ENCODE data around the gene OR4M1. TPM values are rescaled to one million over a fixed set of nuclear protein-coding genes. Genes with fewer than 3 reads are reported as not detected.
"Not testable (repeated sequence)": the region's sequence is repeated elsewhere in the genome, so short reads cannot be mapped to it uniquely, and the experiment has no call there.

The OR4M1 gene
- total RNA-seq, 1 experiment from 2014 or later: not detected

DNA sequence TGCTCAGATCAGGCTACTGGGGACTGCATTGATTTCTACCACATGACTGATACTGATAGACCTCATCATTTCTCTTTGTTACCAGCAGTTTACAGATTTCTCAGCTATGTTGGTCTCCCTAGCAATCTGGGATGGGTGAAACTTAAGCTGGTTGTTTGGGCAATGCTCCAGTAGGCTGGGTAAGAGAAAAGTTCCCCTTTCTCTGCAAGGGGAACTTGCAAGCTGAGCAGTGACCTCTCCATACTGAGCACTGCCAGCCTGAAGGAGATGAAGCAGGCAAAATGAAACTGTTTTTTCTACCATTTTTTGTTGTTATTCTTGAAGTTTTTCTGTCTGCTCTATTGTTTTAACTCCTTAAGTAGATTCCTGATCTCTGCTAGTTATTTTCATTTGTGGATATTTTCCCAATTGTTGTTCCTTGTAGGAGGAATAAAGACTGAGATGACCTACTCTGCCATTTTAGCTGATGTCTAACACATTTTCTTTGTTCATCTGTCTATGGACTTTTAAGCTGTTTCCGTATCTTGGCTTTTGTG is 1.3 kb upstream of the OR4M1 start:
- ChIA-PET POLR2A (ENCODE audit: unreplicated experiment) (no interaction called here), CTCF (no interaction called here)
- Histone ChIP-seq H3K4me3 (no peak overlapping the region), H3K79me2 (ENCODE audit: low read depth) (no peaks in the 10 kb centered on the region), H3K27me3 (ENCODE audit: insufficient read depth, low read depth) (no peaks in the 10 kb centered on the region), H4K20me1 (ENCODE audit: insufficient read depth) (no peaks in the 10 kb centered on the region), H3K9me3 (ENCODE audit: insufficient read depth, low read depth) (no peaks in the 10 kb centered on the region), H3K9me2 (ENCODE audit: insufficient read depth) (no peaks in the 10 kb centered on the region), H3K27ac (no peak overlapping the region), H3K4me1 (replicated peaks; ENCODE audit: insufficient read depth) (no peaks in the 10 kb centered on the region), H3K4me2 (no peak overlapping the region), H2AFZ (no peak overlapping the region), H3K36me3 (ENCODE audit: low read depth) (no peaks in the 10 kb centered on the region), H3F3A (ENCODE audit: insufficient read depth, low read depth) (no peaks in the 10 kb centered on the region)
- intact Hi-C loops (cut with micrococcal nuclease; ENCODE audit: unreplicated experiment): no loop called here
- DNase-seq: no peak
- no peak for TF ChIP-seq EZH2 (IDR thresholded peaks at IDR 0.05; ENCODE audit: low read depth)
- TF ChIP-seq, protein P1, sequence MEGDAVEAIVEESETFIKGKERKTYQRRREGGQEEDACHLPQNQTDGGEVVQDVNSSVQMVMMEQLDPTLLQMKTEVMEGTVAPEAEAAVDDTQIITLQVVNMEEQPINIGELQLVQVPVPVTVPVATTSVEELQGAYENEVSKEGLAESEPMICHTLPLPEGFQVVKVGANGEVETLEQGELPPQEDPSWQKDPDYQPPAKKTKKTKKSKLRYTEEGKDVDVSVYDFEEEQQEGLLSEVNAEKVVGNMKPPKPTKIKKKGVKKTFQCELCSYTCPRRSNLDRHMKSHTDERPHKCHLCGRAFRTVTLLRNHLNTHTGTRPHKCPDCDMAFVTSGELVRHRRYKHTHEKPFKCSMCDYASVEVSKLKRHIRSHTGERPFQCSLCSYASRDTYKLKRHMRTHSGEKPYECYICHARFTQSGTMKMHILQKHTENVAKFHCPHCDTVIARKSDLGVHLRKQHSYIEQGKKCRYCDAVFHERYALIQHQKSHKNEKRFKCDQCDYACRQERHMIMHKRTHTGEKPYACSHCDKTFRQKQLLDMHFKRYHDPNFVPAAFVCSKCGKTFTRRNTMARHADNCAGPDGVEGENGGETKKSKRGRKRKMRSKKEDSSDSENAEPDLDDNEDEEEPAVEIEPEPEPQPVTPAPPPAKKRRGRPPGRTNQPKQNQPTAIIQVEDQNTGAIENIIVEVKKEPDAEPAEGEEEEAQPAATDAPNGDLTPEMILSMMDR (conservative IDR thresholded peaks at IDR 0.05): no peak
- no TSS peak for BruUV-seq (replicated peaks)

GRCh38 chr14:19772454-19772853 is 850 bp upstream of the OR4M1 start:
- CTCF ChIA-PET; H3K4me1 ChIP-seq (replicated peaks; ENCODE audit: insufficient read depth); H3K27ac ChIP-seq; H3K27me3 ChIP-seq (ENCODE audit: insufficient read depth, low read depth); BruUV-seq (replicated peaks); H2AFZ ChIP-seq; H3K4me2 ChIP-seq; H3K36me3 ChIP-seq (ENCODE audit: low read depth); H3K9me2 ChIP-seq (ENCODE audit: insufficient read depth); H3K4me3 ChIP-seq; DNase-seq; intact Hi-C loops (cut with micrococcal nuclease; ENCODE audit: unreplicated experiment); POLR2A ChIA-PET (ENCODE audit: unreplicated experiment); H4K20me1 ChIP-seq (ENCODE audit: insufficient read depth); H3F3A ChIP-seq (ENCODE audit: insufficient read depth, low read depth); H3K79me2 ChIP-seq (ENCODE audit: low read depth); H3K9me3 ChIP-seq (ENCODE audit: insufficient read depth, low read depth): not testable (repeated sequence)

DNA sequence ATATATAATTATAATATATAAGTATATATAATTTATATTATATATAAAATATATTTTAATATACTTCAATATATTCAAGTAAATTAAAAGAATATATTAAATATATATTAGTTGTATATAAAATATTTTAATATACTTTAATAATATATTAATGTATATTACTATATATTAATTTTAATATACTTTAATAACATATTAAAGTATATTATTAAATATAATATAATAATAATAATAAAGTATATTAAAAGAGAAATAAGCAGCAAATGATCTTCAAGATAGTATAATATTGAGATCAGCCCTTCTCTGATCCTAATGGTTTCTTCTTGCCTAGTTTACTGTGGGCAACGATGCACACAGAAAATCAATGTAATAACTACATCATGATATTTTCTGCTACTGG is 2.3 kb downstream of the OR4M1 start:
- Histone ChIP-seq H3K36me3 (ENCODE audit: low read depth) (no peaks in the 10 kb centered on the region), H3K9me3 (ENCODE audit: insufficient read depth, low read depth) (no peaks in the 10 kb centered on the region), H3K4me1 (replicated peaks; ENCODE audit: insufficient read depth) (no peaks in the 10 kb centered on the region), H3K27me3 (ENCODE audit: insufficient read depth, low read depth) (no peaks in the 10 kb centered on the region), H3K27ac (no peak overlapping the region), H3F3A (ENCODE audit: insufficient read depth, low read depth) (no peaks in the 10 kb centered on the region), H2AFZ (no peak overlapping the region), H3K9me2 (ENCODE audit: insufficient read depth) (no peaks in the 10 kb centered on the region), H3K79me2 (ENCODE audit: low read depth) (no peaks in the 10 kb centered on the region), H3K4me3 (no peak overlapping the region), H3K4me2 (no peak overlapping the region), H4K20me1 (ENCODE audit: insufficient read depth) (no peaks in the 10 kb centered on the region)
- ChIA-PET POLR2A (ENCODE audit: unreplicated experiment) (no interaction called here), CTCF (no interaction called here)
- no peak for DNase-seq
- intact Hi-C loops (cut with micrococcal nuclease; ENCODE audit: unreplicated experiment): no loop called here
- BruUV-seq (replicated peaks): no TSS peak
- TF ChIP-seq EZH2 (IDR thresholded peaks at IDR 0.05; ENCODE audit: low read depth): no peak
- TF ChIP-seq, protein P1 (conservative IDR thresholded peaks at IDR 0.05): no peak

GRCh38 chr14:19785848-19786247 is 12.5 kb downstream of the OR4M1 start:
- H3K4me2 ChIP-seq; BruUV-seq (replicated peaks); DNase-seq; H3F3A ChIP-seq (ENCODE audit: insufficient read depth, low read depth); H3K27ac ChIP-seq; H3K4me1 ChIP-seq (replicated peaks; ENCODE audit: insufficient read depth); H3K27me3 ChIP-seq (ENCODE audit: insufficient read depth, low read depth); POLR2A ChIA-PET (ENCODE audit: unreplicated experiment); H3K9me3 ChIP-seq (ENCODE audit: insufficient read depth, low read depth); H3K79me2 ChIP-seq (ENCODE audit: low read depth); H3K36me3 ChIP-seq (ENCODE audit: low read depth); H2AFZ ChIP-seq; H4K20me1 ChIP-seq (ENCODE audit: insufficient read depth); intact Hi-C loops (cut with micrococcal nuclease; ENCODE audit: unreplicated experiment); H3K9me2 ChIP-seq (ENCODE audit: insufficient read depth); H3K4me3 ChIP-seq; CTCF ChIA-PET: not testable (repeated sequence)

- H4K20me1 ChIP-seq (ENCODE audit: insufficient read depth); H3F3A ChIP-seq (ENCODE audit: insufficient read depth, low read depth); H3K27ac ChIP-seq; H3K79me2 ChIP-seq (ENCODE audit: low read depth); BruUV-seq (replicated peaks); H3K4me3 ChIP-seq; H2AFZ ChIP-seq; intact Hi-C loops (cut with micrococcal nuclease; ENCODE audit: unreplicated experiment); DNase-seq; H3K4me1 ChIP-seq (replicated peaks; ENCODE audit: insufficient read depth); CTCF ChIA-PET; H3K4me2 ChIP-seq; H3K9me2 ChIP-seq (ENCODE audit: insufficient read depth); H3K9me3 ChIP-seq (ENCODE audit: insufficient read depth, low read depth); POLR2A ChIA-PET (ENCODE audit: unreplicated experiment); H3K36me3 ChIP-seq (ENCODE audit: low read depth); H3K27me3 ChIP-seq (ENCODE audit: insufficient read depth, low read depth): not testable (repeated sequence)
These were observed 14.0 kb downstream of the OR4M1 start for GRCh38 chr14:19787318-19787717.

DNA sequence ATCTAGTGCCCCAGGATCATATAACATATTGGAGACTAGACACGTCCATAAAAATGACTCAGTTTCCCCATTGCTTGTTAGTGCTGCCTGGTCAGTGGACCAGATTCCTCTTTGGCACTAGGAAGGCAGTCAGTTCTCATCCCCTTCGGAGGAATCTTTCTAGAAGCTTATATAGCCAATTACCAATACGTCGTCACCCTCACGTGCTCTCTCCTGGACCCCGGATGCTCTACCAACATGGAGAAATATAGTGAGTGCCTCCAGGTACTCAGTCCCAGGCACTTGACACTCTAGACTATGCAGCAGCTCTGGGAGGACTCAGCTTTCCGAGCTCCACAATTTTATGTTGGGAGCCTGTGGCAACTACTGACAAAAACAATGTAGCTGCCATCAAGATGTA is 14.8 kb downstream of the OR4M1 start:
- H3K9me3 ChIP-seq (ENCODE audit: insufficient read depth, low read depth); BruUV-seq (replicated peaks): not testable (repeated sequence)

More for the DNA sequence above, 14.8 kb downstream of the OR4M1 start:
- H3K4me2 ChIP-seq; H3F3A ChIP-seq (ENCODE audit: insufficient read depth, low read depth); H3K36me3 ChIP-seq (ENCODE audit: low read depth); H3K4me1 ChIP-seq (replicated peaks; ENCODE audit: insufficient read depth); intact Hi-C loops (cut with micrococcal nuclease; ENCODE audit: unreplicated experiment); H3K9me2 ChIP-seq (ENCODE audit: insufficient read depth); H3K27me3 ChIP-seq (ENCODE audit: insufficient read depth, low read depth); POLR2A ChIA-PET (ENCODE audit: unreplicated experiment); H4K20me1 ChIP-seq (ENCODE audit: insufficient read depth); DNase-seq; H3K79me2 ChIP-seq (ENCODE audit: low read depth); H2AFZ ChIP-seq; H3K4me3 ChIP-seq; H3K27ac ChIP-seq: not testable (repeated sequence)
- CTCF ChIA-PET: interaction anchor here (0.7 kb wide), 1 partner anchor 901 kb away, joined by 3 read pairs; the partner anchor contains the start of gene ANG

Measured in PC-9 (cell line).